OCI-LY3 (cell line): ENCODE measurements around the gene P2RX4.

Experiments used
- EZH2phosphoT487 ChIP-seq: fragments of 200-600 bp; shearing (Covaris generic); IDR thresholded peaks from 2 replicates; pipeline ENCODE4 v1.6.1; 2018; ENCODE audit warnings: antibody characterized with exemption, mixed run types, low read depth
- TF ChIP-seq, protein P1 (sequence below): fragments of 200-600, 300-600 bp; sonication (generic); IDR thresholded peaks from 2 replicates; pipeline ENCODE4 v1.5.1; 2014; ENCODE audit warnings: antibody characterized with exemption, low read length, low read depth

DNA sequence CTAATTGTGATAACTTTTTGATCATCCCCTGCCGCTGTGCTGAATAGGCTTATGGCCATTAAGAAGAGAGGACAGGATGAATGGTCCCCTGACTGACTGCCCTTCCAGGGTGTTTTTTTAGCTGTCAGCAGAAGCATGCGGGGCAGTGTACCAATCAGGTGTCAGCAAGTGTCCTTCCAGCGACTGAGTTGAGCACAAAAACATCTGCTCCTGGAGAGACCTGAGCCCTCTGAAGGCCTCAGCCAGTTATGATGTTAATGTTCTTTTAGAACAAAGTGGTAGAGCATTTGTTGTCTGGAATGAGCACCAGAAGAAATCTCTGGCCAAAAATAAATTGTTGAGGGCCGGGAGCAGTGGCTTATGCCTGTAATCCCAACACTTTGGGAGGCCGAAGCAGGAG is 39.8 kb upstream of the P2RX4 start:
- TF ChIP-seq, protein P1, sequence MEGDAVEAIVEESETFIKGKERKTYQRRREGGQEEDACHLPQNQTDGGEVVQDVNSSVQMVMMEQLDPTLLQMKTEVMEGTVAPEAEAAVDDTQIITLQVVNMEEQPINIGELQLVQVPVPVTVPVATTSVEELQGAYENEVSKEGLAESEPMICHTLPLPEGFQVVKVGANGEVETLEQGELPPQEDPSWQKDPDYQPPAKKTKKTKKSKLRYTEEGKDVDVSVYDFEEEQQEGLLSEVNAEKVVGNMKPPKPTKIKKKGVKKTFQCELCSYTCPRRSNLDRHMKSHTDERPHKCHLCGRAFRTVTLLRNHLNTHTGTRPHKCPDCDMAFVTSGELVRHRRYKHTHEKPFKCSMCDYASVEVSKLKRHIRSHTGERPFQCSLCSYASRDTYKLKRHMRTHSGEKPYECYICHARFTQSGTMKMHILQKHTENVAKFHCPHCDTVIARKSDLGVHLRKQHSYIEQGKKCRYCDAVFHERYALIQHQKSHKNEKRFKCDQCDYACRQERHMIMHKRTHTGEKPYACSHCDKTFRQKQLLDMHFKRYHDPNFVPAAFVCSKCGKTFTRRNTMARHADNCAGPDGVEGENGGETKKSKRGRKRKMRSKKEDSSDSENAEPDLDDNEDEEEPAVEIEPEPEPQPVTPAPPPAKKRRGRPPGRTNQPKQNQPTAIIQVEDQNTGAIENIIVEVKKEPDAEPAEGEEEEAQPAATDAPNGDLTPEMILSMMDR = no peak
- no peak for TF ChIP-seq EZH2phosphoT487
